ENCODE results near the gene RNF215.
"Not testable (repeated sequence)": the region's sequence is repeated elsewhere in the genome, so short reads cannot be mapped to it uniquely, and the experiment has no call there.

RNF215 gene

DNA sequence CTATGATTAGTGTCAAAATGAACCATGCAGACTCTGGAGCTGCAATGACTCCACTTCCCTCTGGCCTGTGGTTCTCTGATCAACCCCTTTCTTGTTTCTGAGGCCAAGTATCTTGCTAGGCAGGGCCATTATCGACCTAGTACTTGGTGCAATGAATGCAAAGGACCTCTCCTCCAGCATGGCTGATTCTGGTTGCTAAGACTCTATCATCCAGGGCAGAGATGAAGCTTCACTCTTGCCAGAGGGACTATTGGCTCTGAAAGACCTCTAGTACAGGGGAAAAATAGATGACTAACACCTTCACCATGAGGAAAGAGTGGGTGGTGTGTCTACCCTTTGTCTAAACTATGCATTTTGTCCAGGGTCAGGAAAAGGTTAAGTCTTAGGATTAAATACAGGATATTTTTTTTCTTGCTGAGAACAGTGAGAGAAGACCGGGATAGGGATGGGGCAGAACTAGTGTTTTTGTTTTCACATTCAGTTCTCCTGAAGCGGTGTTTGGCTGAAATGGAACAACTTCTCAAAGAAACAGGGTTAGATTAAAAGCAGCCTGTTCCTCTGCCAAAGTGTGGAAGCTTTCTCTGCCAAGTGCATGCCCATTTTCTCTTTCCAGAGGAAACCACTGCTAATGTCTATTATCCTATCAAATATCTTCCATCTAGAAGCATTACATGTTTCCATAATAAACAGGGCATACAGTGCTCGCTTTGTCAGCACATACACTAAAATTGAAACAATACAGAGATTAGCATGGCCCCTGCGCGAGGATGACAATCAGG, 33.3 kb upstream of the RNF215 start:
- DNase-seq, result no peak

DNA sequence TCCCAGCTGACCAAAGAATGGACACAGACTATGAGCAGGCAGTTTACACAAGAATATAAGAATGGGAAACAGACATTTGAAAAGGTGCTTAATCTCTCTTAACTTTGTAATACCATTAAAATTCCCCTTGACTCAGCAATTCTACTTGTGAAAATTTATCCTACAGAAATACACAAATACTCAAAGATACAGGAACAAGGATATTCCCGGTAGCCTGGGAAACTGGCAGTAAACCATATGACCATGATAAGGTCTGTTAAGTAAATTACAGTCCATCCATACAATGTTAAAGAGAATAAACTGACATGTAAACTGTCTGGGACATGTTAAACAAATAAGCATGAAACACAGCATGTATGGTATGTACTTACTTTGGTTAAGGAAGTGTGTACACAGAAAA, 29.6 kb upstream of the RNF215 start:
- DNase-seq, result no peak

DNA sequence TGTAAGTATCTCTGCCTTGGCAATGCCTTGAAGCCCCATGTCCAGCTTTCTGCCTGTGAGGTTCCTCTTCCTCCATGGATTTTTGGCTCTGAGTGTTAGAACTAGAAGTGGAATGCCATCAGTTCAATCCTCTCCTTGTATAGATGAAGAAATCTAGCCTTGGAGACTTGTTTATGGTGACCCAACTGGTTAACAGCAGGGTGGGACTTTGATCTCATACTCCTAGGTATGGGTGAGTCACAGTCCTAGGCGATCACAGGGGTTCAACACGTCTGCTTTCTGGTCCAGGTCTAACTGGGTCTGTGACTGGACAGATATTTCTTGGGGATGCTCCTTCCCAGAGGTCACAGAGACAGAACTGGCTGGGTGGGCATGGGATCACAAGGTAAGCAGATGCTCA, 29.2 kb upstream of the RNF215 start:
- no peak for DNase-seq

DNA sequence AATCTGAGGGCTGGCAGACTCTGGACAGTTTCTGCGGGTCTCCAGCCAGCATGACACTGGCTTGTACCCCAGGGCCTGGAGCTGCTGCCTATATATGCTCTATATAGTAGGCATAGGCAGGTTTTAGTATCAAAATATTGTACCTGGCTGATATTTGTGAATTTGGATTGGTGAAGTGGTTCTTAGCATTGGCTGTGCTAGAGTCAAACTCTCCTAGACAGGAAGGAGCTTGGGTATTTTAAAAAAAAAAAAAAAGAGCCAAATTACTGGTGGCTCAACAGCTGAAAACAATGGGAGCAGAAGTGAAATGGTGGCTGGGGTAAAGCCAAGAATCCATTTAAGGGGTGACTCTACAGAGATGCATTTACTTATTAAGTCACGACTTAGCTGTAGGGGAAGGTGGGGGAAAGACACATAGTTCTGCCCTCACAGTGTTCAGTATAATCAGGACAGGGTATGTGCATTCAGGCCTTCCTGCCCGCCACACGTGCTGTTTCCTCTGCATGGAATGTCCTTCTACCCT, 27.4 kb upstream of the RNF215 start:
- no peak for DNase-seq

DNA sequence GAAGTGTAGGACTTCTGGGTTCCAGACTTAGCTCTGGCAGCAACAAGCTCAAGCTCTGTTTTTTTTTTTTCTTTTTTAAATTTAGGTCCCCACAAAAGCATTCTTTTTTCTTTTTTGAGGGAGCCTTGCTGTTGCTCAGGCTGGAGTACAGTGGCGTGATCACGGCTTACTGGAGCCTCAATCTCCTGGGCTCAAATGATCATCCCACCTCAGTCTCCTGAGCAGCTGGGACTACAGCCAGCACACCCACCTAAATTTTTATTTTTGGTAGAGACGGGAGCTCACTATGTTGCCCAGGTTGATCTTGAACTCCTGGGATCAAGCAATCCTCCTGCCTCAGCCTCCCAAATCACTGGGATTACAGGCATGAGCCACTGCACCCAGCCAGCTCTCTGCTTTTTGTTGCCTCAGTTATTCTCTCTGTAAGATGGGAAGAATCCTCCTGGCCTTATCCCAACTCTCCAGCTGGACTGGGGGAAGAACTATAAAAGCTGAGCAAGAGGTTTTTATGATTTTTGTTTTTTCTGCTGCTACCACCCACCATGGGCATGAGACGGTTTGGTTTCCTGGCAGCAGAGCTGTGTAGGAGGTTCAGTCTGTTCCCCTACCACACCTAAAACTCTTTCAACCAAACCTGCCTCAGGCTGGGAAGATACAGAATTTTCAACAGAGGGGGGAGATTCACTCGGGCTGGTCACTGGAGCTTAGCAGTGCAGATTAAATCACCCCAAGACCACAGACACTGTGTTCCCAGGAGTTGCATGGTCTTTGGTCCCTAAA, 26.7 kb upstream of the RNF215 start:
- DNase-seq, result no peak

DNA sequence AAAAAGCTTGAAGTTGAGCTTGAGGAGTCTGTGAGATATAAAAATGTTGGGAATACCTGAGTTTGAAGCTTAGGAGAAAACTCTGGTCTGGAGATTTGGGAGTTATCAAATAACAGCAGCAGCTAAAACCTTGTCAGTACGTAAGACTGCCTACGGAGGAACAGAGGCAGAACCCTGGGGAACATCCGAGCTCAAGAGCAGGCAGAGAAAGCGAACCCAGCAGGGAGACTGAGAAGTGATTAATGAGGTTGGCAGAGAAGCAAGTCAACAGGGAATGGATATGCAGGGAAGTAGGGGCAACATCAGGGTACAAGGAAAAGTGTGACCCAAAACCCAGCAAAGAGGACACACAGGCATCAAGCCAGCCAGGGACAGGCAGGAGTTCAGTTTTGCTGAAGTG, 25.8 kb upstream of the RNF215 start:
- no peak for DNase-seq

DNA sequence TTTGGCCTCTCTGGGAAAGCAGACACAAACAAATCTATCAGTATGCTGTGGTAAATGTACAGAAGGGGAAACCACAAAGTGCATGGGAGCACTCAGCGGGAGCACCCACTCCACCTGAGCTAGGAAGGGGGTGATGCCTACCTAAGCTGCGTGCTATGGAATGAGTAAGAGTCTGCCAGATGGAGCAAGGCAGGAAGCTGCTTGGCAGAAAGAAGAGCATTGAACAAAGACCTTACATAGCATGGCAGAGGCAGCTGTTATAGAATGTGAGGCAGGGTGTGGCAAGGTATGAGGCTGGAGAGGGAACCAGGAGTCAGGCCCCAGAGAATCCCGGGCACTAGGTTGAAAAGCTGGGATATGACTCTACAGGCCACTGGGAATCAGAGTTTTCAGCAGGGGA, 24.6 kb upstream of the RNF215 start:
- no peak for DNase-seq

DNA sequence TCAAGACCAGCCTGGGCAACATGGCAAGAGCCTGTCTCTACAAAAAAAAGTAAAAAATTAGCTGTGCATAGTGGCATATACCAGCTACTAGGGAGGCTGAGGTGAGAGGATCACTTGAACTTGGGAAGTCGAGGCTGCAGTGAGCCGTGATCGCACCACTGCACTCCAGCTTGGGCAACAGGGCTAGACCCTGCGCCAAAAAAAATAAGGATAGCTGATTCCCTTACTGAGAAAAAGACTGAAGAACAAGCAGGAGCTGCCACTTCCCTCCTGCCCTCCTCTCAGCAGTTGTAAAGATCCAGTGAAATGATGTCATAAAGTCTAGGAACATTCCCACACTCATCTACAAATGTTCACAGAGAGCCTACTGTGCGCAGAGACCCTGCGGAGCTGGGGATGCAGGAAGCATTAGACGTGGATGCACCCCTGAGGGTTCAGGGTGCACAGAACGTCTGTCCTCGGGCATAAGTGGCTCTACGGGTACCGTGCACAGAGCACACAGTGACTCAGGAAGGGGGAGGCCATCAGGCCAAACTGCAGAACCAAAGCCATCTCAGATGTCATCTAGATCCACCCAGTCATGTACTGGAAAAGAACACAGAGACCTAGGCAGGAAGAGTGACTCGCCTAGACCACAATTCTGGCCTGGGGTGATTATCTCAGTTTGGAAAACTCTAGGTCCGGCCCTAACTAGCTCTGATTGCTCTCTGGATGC, 21.3 kb upstream of the RNF215 start:
- no peak for DNase-seq

DNA sequence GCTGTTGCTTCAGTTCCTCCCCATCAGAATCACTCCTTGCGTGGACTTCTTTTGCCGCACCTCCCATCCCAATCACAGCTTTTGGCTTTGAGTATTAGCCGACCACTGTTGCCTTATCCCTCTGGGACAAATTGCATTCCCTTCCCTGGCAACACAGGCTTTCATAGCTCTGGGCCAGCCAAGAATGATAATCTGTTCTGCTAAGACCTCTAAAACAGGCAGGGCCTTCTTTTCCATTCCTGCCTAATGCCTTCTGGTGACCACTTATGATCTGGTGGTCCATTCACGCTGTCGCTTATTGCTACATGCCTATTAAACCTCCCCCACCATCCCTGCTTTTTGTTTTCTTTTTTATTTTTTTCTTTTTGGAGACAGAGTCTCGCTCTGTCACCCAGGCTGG, 19.2 kb upstream of the RNF215 start:
- DNase-seq, result no peak

DNA sequence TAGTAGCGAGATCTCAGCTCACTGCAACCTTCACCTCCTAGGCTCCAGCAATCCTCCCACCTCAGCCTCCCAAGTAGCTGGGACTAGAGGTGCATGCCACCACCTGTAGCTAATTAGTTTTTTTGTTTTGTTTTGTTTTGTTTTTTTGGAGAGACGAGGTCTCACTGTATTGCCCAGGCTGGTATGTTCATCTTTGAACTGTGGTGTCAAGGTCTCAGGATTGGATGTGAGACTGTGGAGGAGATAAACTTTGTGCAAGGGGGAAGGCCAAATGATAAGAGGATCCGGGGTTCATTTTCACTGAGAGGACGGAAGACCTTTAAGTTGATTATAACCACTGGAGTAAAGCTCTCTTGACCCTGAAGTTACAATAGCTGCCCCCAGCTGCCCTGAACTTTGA, 18.5 kb upstream of the RNF215 start:
- DNase-seq, result no peak

DNA sequence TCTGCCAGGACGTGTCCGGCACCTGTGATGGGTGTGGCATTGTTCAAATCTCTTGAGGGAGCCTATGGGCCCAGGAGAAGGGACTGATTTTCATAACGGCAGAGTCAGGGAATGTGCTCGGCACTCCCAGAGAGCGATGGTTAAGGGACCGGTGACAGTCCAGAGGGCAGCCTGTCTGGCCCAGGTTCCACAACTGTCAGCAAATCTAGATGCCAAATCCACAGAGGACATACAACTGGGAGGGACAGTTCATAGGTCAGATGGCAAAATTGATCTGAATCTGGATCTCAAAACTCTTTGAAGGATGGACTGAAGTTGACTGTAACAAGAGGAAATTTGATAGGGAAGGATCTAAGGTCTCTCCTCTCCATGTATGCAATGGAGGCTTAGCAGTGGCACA, 17.1 kb upstream of the RNF215 start:
- no peak for DNase-seq

DNA sequence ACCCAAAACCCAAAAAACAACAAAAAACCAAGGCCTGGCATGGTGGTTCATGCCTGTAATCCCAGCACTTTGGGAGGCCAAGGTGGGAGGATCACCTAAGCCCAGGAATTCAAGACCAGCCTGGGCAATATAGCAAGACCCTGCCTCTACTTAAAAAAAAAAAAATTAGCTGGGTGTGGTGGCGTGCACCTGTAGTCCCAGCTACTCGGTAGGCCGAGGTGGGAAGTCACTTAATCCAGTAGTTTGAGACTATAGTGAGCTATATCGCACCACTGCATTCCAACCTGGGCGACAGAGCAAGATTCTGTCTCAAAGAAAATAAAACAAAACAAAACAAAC, 15.5 kb upstream of the RNF215 start:
- DNase-seq, result not testable (repeated sequence)

DNA sequence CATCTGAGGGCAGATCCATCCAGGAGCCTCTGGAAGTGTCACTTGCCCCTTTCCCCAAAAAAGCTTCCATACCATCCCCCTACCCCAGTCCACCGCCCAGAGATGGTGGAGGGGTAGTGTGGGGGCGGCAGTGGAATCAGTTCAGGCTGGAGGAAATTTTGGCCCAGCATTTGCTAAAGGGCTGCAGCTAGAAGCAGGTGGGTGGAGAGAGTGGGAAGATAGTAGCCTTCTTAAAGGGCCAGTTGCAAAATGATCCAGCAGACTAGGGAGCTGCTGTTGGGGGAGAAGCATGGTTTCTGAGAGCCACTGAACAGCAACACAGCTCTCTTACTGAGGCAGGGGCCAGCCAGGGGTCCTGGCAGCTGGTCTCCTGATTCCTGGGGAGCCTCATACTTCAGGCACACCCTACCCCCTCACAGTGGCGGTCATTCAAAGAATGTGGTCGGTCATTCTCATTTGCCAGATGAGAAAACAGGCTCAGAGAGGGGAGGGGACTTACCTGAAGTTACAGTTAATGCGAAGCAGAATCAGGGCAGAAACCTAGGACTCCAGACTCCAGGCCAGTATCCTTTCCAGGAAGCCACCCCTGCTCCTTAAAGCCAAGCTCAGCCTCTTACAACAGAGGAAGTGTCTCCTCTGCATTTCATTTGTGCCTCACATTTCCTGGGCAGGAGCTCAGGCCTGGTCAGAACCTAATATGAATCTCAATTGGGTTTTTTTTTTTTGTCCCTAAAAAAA, 15.0 kb upstream of the RNF215 start:
- DNase-seq, result no peak

DNA sequence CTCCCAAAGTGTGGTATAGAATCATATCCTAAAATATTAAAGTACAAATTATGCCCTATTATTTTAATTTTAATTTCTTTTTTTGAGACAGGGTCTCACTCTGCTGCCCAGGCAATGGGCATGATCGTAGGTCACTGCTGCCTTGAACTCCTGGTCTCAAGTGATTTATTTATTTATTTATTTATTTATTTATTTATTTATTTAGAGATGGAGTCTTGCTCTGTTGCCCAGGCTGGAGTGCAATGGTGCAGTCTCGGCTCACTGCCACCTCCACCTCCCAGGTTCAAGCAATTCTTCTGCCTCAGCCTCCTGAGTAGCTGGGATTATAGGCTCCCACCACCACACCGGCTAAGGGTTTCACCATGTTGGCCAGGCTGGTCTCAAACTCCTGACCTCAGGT, 13.8 kb upstream of the RNF215 start:
- DNase-seq, result not testable (repeated sequence)

DNA sequence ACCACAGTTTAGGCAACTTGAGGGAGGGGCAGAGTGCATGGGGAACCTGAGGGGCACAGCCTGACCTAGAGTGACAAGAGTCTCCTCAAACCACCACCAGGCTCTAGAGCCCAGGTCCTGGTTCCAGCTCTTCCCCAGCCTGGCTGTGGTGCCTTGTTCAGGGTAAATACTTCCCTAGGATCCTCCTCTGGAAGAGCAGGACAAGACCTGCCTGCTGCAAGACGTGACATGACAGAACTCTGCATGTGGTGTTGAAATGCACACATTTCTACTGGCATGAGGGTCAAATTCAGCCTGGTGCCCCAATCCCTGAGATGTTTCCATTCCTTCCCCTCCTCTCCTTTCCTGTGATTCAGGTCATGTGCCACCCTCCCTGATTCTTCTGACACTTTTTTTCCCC, 12.9 kb upstream of the RNF215 start:
- DNase-seq, result no peak

DNA sequence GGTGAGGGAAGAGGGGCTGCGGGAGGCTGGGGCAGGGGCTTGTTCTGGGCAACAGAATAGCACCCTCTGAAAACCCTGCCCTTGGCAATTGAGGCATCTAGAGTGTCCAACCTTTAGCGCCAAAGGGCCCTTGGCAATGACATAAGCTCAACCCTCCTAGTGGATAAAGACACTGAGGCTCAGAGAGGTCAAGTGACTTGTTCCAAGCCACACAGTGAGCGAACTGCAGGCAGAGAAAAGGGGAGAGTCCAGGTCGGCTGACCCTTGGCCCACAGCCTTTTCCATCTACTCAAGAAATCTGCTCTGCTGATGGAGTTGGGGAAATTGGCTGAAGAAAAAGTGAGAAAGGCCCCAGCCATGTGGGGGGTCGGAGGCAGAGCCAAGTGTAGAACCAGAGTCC, 12.5 kb upstream of the RNF215 start:
- DNase-seq, result no peak

DNA sequence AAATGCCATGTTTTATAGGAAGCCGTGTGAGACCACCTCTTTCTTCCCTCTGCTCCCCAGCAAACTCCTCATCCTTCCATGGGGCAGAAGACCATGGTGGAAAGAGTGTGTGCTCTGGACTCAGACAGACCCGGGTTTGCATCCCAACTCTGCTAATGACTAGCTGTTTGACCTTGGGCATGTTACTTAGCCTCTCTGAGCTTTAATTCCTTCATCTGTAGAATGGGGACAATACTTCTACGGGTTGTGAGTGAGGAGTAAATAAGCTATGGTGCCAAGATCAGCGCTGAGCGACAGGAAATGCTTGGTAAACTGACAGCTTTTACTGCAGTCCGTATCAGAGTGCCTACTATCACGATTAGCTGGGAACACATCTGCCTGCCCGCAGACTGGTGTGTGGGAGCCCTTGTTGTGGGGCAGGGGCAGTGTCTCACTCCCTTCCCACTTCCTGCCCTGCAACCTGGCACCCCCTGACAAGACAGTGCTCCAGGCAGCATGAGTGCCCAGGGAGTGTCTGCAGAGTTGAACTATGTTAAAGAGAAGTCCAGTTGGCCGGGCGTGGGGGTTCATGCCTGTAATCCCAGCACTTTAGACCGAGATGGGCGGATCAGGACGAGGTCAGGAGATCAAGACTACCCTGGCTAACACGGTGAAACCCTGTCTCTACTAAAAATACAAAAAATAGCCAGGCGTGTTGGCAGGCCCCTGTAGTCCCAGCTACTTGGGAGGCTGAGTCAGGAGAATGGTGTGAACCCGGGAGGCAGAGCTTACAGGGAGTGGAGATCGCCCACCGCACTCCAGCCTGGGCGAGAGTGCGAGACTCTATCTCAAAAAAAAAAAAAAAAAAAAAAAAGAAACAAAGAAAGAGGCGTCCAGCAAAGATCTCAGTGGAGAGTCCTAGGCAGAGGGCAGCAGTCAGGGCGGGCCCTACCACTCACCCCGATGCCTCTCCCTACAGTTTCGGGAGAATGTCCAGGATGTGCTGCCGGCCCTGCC, 11.8 kb upstream of the RNF215 start:
- DNase-seq, result no peak

DNA sequence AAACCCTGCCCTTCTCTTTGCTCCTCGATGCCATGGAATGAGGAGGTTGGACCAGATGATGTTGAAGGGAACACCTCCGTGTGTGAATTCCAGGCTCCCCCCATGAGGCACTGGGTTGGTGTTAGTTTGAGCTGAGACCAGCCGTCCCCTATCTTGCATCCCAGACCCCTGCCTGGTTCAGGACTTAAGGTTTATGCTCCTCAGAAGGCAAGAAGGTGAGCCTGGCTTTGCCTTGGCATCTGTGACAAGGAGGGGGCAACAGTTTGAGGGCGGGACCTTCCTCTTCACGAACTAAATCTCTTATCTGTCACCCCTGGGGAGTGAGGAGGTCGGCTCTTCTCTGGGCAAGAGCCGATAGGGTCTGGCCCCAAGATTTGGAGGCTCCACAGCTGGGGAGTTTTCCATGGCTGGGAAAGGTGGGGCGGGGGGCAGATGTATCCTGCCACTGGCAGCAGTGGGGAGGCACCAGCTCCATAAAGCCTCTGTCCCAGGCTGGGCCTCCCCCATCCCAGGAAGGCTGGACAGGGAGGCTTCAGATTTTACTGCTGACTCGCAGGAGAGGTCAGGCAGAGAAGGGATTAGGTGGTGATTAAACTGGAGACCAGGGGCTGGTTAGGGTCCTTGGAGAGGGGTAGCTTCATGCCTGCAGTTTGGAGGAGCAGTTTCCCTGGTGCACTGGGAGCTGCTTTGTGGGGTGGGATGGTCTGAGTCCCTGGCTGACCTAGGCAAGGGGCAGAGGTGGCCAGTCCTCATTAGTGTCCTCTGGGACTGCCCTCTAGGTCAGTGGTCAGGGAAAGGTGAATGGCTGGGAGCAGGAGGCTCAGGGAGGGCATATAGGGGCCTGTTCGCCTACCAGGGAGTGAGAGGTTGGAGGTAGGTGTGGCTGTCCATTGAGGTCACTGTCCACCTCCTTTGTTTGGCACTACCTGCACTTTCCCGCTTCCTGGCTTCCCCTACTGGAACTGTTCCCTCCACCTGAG, 10.7 kb upstream of the RNF215 start:
- no peak for DNase-seq

DNA sequence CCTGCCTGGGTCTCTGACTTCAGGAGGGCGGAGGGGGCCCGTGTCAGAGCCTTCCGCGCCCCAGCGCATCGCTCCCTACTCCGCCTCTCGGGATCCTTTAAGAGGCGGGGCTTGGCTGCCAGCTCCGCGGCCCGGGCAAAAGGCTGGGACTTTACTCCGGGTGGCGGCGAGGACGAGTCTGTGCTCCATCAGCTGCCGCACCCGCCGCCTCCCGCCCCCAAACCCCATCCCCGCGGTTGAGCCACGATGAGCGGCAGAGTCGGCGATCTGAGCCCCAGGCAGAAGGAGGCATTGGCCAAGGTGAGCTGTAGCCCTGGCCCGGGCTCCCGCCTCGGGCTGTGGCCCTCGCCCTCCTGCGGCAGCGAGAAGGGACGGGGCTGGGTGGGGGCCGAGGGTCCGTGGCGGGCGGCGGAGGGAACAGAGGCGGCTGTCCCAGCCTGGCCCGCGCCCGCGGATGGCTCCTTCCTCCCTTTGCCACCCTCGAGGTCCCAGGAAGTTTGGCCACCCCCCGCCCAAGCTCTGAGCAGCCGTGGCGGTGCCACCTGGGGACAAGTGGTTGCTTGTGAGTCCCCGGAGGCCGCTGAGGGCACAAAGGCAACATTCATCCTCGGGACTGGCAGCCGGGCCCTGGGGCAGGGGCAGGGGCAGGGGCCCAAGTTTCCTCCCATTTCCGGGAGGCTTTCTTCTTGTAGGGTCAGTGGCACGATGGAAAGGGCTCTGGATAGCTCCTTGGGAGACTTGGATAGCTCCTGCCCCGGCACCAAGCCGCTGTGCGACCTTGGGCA, 9.9 kb upstream of the RNF215 start, which contains the start of gene SEC14L2:
SEC14L2 (plus strand) TSS at position 148 of the 785 bp plus-strand sequence; CDS start at position 247, 99 bp downstream.
- no peak for DNase-seq

DNA sequence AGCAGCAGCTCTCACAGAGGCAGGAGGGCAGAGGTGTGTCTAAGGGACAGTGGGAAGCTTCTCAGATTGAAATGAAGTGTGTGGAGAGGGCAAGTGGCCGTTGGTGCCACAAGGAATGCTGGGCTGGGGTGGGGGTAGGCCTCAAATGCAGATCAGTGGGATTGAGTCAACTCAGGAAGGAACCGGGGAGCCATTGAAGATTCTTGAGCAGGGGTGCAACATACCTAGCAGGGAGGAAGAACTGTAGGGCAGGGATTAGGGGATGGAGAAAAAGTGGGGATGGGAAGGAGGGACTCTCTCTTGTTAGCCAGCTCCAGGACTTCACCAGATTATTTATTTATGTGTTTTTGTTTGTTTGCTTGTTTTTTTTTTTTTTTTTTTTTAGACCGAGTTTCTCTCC, 6.7 kb upstream of the RNF215 start:
- no peak for DNase-seq
